Measurements from ENCODE around the gene KLRD1.

KLRD1 gene

DNA sequence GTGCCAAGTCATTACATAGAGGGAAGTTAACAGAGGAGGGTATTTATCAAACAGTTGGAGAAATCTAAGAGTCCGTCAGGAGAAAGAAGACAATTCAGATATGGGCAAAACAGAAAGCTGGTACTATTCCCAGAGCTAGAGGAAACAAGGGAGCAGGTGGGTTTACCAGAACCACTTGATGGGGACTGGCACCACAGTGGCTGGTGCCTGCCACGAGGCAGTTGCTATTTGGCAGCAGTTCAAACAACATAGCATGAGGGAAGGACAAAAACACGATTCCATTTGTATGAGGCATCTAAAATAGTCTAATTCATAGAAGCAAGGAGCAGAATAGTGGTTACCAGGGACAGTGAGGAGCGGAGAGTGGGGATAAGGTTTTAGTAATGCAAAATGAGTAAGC, 24.6 kb upstream of the KLRD1 start:
- TF ChIP-seq SUZ12 (IDR thresholded peaks at IDR 0.05; ENCODE audit: extremely low read depth, insufficient read depth, insufficient read length) = no peak
- no peak for TF ChIP-seq ZNF274 (IDR thresholded peaks at IDR 0.05; ENCODE audit: low read depth, low read length)
- no peak for TF ChIP-seq YY1 (IDR thresholded peaks at IDR 0.05; ENCODE audit: insufficient read depth, insufficient read length)
- H3K4me1 ChIP-seq (ENCODE audit: insufficient read depth, insufficient read length) = no peaks in the 10 kb centered on the region
- H3K9ac ChIP-seq (ENCODE audit: insufficient read length, low read depth) = no peak overlapping the region
- no peak for DNase-seq (ENCODE audit: low read depth, low spot score)
- H3K4me3 ChIP-seq (ENCODE audit: insufficient read length, low read depth) = no peak overlapping the region
- H3K27me3 ChIP-seq (ENCODE audit: insufficient read depth, insufficient read length) = no peaks in the 10 kb centered on the region
- peaks cover 7% of the 10 kb centered on the region; the same call in 1 of the 2 replicates for H3K9me3 ChIP-seq (ENCODE audit: insufficient read depth, low read length)
- H3K36me3 ChIP-seq (ENCODE audit: insufficient read depth, insufficient read length, low read length) = no peaks in the 10 kb centered on the region

DNA sequence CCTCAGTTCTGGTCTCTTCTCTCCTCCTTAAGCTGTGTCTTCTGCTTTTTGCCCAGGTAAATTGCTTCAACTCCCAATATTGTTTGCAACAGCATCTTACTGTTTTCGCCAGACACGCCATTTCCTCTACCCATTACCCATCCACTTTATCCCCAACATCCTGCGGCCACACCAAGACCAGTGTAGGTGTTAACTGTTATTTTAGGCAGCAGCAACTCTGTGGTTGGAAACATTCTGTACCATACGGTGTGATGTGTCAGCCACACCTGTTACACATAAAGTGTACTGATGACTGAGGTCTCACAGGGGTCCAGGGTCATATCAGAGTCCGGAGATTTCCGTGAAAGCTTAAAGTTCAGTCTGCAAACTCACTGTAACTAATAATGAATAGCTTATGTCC, 21.8 kb upstream of the KLRD1 start:
- no peak overlapping the region for H3K4me3 ChIP-seq (ENCODE audit: insufficient read length, low read depth)
- H3K27me3 ChIP-seq (ENCODE audit: insufficient read depth, insufficient read length) = no peaks in the 10 kb centered on the region
- H3K36me3 ChIP-seq (ENCODE audit: insufficient read depth, insufficient read length, low read length) = no peaks in the 10 kb centered on the region
- no peaks in the 10 kb centered on the region for H3K4me1 ChIP-seq (ENCODE audit: insufficient read depth, insufficient read length)
- peaks cover 4% of the 10 kb centered on the region; the same call in 1 of the 2 replicates for H3K9me3 ChIP-seq (ENCODE audit: insufficient read depth, low read length)
- TF ChIP-seq ZNF274 (IDR thresholded peaks at IDR 0.05; ENCODE audit: low read depth, low read length) (no peak), SUZ12 (IDR thresholded peaks at IDR 0.05; ENCODE audit: extremely low read depth, insufficient read depth, insufficient read length) (no peak), YY1 (IDR thresholded peaks at IDR 0.05; ENCODE audit: insufficient read depth, insufficient read length) (no peak)
- no peak for DNase-seq (ENCODE audit: low read depth, low spot score)
- no peak overlapping the region for H3K9ac ChIP-seq (ENCODE audit: insufficient read length, low read depth)

DNA sequence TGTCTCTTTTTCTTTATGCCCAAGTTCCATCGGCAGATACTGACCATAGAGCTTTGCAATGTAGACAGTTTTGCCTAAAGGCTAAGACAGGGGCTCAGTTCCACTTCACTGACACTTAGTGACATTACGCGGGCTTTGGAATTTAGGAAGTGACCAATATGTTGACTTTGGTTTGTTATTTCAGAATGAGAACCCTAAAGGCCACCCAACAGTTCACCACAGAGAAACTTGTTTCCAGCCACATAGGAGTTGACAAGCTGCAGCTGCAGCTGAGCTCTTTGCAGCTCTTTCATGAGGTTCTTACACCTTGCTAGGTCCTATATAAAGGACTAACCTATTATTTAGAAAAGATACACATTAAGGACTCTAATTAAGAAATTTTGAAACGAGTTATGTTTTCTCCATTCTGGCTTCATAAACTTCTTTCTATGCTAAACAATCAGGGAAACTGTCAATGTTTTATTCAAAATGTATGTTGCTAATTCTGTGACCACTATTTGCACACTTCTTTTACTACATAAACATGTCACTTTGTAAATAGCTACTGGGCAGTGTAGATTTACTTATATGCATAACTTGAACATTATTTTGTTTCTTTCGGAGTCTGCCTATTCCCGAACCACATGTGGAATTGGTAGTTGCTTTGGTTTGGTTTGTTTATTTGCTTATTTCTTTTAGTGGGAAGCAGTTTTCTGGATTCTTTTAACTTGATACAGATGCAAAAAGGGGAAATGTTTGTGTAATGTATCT, 18.5 kb upstream of the KLRD1 start:
- no peak overlapping the region for H3K4me3 ChIP-seq (ENCODE audit: insufficient read length, low read depth)
- H3K36me3 ChIP-seq (ENCODE audit: insufficient read depth, insufficient read length, low read length) = no peaks in the 10 kb centered on the region
- H3K4me1 ChIP-seq (ENCODE audit: insufficient read depth, insufficient read length) = no peaks in the 10 kb centered on the region
- H3K27me3 ChIP-seq (ENCODE audit: insufficient read depth, insufficient read length) = no peaks in the 10 kb centered on the region
- TF ChIP-seq YY1 (IDR thresholded peaks at IDR 0.05; ENCODE audit: insufficient read depth, insufficient read length) (no peak), ZNF274 (IDR thresholded peaks at IDR 0.05; ENCODE audit: low read depth, low read length) (no peak), SUZ12 (IDR thresholded peaks at IDR 0.05; ENCODE audit: extremely low read depth, insufficient read depth, insufficient read length) (no peak)
- H3K9me3 ChIP-seq (ENCODE audit: insufficient read depth, low read length) = no peaks in the 10 kb centered on the region
- no peak overlapping the region for H3K9ac ChIP-seq (ENCODE audit: insufficient read length, low read depth)
- no peak for DNase-seq (ENCODE audit: low read depth, low spot score)

DNA sequence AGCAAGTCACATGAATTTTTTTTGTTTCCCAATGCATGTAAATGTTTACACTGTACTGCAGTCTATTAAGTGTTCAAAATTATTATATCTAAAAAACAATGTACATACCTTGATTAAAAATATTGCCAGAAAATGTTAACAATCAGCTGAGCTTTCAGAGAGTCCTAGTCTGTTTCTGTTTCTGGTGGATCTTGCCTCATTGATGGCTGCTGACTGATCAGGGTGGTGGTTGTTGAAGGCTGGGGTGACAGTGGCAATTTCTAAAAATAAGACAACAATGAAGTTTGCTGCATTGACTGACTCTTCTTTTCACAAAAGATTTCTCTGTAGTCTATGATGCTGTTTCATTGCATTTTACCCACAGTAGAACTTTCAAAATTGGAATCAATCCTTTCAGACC, 16.6 kb upstream of the KLRD1 start:
- H3K27me3 ChIP-seq (ENCODE audit: insufficient read depth, insufficient read length) = no peaks in the 10 kb centered on the region
- no peaks in the 10 kb centered on the region for H3K4me1 ChIP-seq (ENCODE audit: insufficient read depth, insufficient read length)
- no peaks in the 10 kb centered on the region for H3K9me3 ChIP-seq (ENCODE audit: insufficient read depth, low read length)
- TF ChIP-seq SUZ12 (IDR thresholded peaks at IDR 0.05; ENCODE audit: extremely low read depth, insufficient read depth, insufficient read length) = no peak
- TF ChIP-seq YY1 (IDR thresholded peaks at IDR 0.05; ENCODE audit: insufficient read depth, insufficient read length) = no peak
- H3K9ac ChIP-seq (ENCODE audit: insufficient read length, low read depth) = no peak overlapping the region
- H3K4me3 ChIP-seq (ENCODE audit: insufficient read length, low read depth) = no peak overlapping the region
- H3K36me3 ChIP-seq (ENCODE audit: insufficient read depth, insufficient read length, low read length) = no peaks in the 10 kb centered on the region
- no peak for DNase-seq (ENCODE audit: low read depth, low spot score)

DNA sequence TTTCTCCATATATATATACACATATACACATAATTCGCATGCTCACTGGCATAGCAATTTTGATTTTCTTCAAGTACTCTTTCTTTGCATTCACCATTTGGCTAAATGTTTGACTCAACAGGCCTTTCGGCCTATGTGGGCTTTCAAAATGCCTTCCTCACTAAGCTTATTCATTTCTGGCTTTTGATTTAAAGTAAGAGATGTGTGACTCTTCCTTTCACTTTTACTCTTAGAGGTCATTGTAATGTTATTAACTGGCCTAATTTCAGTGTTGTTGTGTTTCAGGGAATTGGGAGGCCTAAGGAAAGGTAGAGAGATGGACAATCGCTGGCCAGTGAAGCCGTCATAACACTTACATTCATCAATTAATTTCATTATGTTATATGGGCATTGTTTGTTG, 14.5 kb upstream of the KLRD1 start:
- H3K4me3 ChIP-seq (ENCODE audit: insufficient read length, low read depth) = no peak overlapping the region
- no peaks in the 10 kb centered on the region for H3K27me3 ChIP-seq (ENCODE audit: insufficient read depth, insufficient read length)
- H3K9ac ChIP-seq (ENCODE audit: insufficient read length, low read depth) = no peak overlapping the region
- no peaks in the 10 kb centered on the region for H3K36me3 ChIP-seq (ENCODE audit: insufficient read depth, insufficient read length, low read length)
- DNase-seq (ENCODE audit: low read depth, low spot score) = no peak
- no peaks in the 10 kb centered on the region for H3K4me1 ChIP-seq (ENCODE audit: insufficient read depth, insufficient read length)
- no peak for TF ChIP-seq SUZ12 (IDR thresholded peaks at IDR 0.05; ENCODE audit: extremely low read depth, insufficient read depth, insufficient read length)
- no peak for TF ChIP-seq ZNF274 (IDR thresholded peaks at IDR 0.05; ENCODE audit: low read depth, low read length)
- no peak for TF ChIP-seq YY1 (IDR thresholded peaks at IDR 0.05; ENCODE audit: insufficient read depth, insufficient read length)
- no peaks in the 10 kb centered on the region for H3K9me3 ChIP-seq (ENCODE audit: insufficient read depth, low read length)

DNA sequence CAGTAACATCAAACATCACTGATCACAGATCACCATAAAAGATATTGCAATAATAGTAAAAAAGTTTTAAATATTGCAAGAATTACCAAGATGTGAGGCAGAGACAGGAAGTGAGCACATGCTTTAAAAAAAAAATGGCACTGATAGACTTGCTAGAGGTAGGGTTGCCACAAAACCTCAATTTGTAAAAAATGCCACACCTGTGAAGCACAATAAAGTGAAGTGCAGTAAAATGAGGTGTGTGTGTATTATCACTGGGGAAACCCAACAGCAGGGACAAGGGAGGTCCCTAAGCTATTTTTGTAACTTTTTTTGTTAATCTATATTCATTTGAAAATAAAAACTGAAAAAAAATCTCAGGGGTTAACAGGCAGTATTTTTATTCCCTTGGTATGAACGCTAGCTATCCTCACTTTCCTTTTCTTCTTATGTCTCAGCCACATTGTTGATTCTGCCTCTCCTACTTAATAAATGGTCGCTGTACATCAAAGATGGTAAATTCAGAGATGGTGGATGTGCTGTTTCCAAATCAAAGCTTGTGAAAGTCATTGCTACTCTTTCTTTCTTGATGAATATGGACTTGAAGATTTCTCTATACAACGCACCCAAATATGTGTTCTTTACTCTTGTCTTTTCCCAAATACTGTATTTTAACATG, 14.0 kb upstream of the KLRD1 start:
- Histone ChIP-seq H3K4me1 (ENCODE audit: insufficient read depth, insufficient read length) (no peaks in the 10 kb centered on the region), H3K36me3 (ENCODE audit: insufficient read depth, insufficient read length, low read length) (no peaks in the 10 kb centered on the region), H3K27me3 (ENCODE audit: insufficient read depth, insufficient read length) (no peaks in the 10 kb centered on the region), H3K9ac (ENCODE audit: insufficient read length, low read depth) (no peak overlapping the region), H3K4me3 (ENCODE audit: insufficient read length, low read depth) (no peak overlapping the region), H3K9me3 (ENCODE audit: insufficient read depth, low read length) (no peaks in the 10 kb centered on the region)
- no peak for TF ChIP-seq SUZ12 (IDR thresholded peaks at IDR 0.05; ENCODE audit: extremely low read depth, insufficient read depth, insufficient read length)
- no peak for TF ChIP-seq ZNF274 (IDR thresholded peaks at IDR 0.05; ENCODE audit: low read depth, low read length)
- DNase-seq (ENCODE audit: low read depth, low spot score) = no peak

DNA sequence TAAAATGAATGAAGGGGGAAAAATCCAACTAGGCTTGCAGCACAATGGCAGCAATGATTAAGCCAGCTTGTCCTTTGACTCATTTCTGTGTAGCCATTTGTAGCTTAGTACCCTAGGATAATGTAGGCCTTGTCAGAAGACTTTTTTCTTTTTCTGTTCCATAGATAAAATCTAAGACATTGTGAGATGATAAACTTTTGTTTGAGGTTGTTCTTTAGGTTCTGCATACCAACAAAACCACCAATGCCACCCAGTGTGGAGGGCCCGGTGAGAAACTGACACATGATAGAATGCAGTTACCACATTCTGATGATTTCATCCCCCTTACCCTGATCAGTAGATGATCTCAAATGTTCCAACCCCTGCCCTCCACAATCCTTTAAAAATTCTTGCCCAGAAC, 6.6 kb upstream of the KLRD1 start:
- Histone ChIP-seq H3K9me3 (ENCODE audit: insufficient read depth, low read length) (peaks cover 12% of the 10 kb centered on the region), H3K9ac (ENCODE audit: insufficient read length, low read depth) (no peak overlapping the region), H3K4me1 (ENCODE audit: insufficient read depth, insufficient read length) (no peaks in the 10 kb centered on the region), H3K27me3 (ENCODE audit: insufficient read depth, insufficient read length) (no peaks in the 10 kb centered on the region), H3K36me3 (ENCODE audit: insufficient read depth, insufficient read length, low read length) (no peaks in the 10 kb centered on the region), H3K4me3 (ENCODE audit: insufficient read length, low read depth) (no peak overlapping the region)
- DNase-seq (ENCODE audit: low read depth, low spot score) = no peak
- TF ChIP-seq ZNF274 (IDR thresholded peaks at IDR 0.05; ENCODE audit: low read depth, low read length) = no peak
- TF ChIP-seq YY1 (IDR thresholded peaks at IDR 0.05; ENCODE audit: insufficient read depth, insufficient read length) = no peak
- TF ChIP-seq SUZ12 (IDR thresholded peaks at IDR 0.05; ENCODE audit: extremely low read depth, insufficient read depth, insufficient read length) = no peak

All from NT2/D1 (cell line).